Activated CD4-positive, CD25-positive, alpha-beta regulatory T cell (primary cell): Measurements from ENCODE around the gene HS1BP3.

Experiments
- DNase-seq, 4 experiments: peaks; one replicate each; lab custom pipeline; 2025; lab: John Stamatoyannopoulos, UW

HS1BP3 gene

GRCh38 chr2:20645761-20646160 lies 5.1 kb downstream of the HS1BP3 start:
- no peak for DNase-seq

DNA sequence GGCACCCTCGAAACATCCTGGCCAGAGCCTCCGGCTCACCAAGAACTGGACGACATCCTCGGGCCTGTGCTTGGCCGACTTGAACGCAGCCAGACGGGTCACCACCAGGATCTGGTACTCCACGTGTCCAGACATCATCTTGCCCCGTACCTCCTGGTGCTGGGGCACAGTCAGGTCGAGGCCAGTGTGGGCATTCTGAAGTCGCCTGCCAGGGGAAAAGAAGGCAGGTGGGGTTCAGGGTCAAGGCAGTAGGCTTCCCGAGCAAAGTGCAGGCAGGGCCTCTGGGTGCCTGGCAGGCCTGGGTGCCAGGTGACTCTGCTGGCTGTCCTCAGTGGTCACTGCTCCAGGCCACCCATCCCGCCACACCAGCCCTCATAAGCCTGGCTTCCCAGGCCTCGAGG lies 5.6 kb downstream of the HS1BP3 start:
- no peak for DNase-seq

- DNase-seq, result no peak
Observed at GRCh38 chr2:20643826-20644225, 7.1 kb downstream of the HS1BP3 start.

- DNase-seq, result no peak
Observed at GRCh38 chr2:20643060-20643459, 7.8 kb downstream of the HS1BP3 start.

- peak; percentile 50 to 60 (median 56) for DNase-seq
Observed at GRCh38 chr2:20642055-20642971, 8.6 kb downstream of the HS1BP3 start.

- DNase-seq, result no peak
Observed at GRCh38 chr2:20641123-20641985, 9.5 kb downstream of the HS1BP3 start.

- DNase-seq, result no peak
Observed at GRCh38 chr2:20640411-20641122, 10.3 kb downstream of the HS1BP3 start.

DNA sequence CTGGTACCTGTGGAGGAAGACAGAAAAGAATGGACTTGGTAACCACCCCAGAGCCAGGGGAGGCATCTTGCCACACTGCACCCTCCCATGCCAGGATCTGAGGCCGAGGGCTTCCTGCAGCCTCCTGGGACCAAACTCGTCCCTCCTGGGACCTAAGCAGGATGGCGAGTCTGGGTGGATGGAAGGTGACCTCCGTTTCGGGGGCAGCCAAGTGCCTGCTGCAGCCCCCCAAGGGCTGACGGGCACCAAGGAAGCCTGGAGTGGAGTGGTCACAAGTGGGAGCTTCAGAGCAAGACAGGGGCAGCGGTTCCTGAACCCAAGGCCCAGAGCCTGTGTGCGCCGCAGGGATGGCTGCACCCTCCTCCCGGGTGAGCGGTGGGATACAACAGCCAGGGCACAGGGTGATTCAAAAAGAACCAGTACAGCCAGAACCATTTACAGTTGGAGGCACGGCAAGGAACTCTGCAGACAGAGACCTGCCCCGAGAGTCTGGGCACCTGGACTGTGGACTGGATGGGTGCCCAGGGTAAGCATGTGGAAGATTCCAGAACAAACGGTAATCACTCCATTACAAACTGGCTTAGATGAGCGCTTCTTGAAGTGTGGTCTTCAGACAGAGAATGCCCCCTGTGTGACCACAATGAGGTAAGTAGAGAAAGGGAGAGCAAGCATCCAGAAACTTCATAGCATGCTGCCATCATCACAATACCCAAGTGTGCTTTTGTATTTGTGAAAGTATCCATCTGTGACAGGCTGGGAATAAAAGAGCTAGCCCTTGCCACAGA lies 12.1 kb downstream of the HS1BP3 start:
- no peak for DNase-seq

DNA sequence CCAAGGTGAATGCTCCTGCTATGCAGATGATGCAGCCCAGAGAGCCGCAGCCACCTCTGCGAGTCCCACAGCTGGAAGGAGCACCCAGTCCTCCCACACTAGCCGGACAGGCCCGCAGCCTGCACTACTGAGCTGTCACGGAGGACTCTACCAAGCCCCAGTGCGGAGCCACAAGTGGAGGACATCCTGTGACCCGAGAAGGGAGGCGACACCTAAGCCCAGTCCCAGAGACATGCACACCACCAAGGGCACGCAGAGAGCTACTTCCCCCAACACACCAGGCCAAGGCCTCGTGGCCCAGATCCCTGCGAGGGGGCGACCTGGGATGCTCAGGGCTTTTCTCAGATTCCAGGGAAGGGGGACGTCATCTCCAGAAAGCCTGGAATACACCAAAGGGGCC lies 12.9 kb downstream of the HS1BP3 start:
- no peak for DNase-seq

DNA sequence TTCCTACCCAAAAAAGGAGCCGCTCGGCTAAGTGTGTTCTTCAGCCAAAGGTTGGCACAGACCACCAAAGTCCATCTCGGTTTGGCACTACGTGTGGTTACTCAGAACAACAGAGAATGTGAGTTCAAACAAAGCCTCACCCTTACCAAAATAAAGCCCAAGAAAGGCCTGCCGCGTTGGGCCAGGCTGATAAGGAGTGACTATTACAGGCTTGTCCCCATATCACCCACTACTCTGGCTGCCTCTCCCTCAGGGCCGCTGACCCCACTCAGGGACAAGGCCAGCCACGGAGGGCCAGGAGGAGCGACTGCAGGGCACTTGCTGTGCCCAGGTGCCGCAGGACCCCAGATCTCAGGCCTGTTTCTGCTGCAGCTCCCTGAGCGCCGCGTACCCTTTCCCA lies 13.8 kb downstream of the HS1BP3 start:
- no peak for DNase-seq

- DNase-seq, result peak in 2 of 4 experiments; percentile 15
Observed at GRCh38 chr2:20635675-20636584, 15.0 kb downstream of the HS1BP3 start.

DNA sequence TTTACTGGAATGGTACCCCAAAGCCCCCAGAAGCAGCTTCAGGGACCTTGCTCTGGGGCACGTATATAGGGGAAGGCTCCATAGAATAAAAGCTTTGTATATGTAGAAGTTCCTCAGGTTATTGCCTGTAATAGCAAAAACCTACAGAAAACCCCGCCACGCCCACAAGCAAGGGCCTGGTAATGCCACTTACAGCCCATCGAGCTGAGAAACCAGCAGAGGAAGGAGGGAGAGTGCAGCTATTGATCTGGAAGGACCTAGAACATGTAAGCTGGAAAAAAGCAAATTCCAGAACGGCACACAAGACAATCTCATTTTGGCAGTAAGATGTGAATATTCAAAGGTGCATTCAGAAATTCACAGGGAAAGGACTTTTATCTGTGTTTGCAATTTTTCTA lies 15.8 kb downstream of the HS1BP3 start:
- DNase-seq, result no peak

DNA sequence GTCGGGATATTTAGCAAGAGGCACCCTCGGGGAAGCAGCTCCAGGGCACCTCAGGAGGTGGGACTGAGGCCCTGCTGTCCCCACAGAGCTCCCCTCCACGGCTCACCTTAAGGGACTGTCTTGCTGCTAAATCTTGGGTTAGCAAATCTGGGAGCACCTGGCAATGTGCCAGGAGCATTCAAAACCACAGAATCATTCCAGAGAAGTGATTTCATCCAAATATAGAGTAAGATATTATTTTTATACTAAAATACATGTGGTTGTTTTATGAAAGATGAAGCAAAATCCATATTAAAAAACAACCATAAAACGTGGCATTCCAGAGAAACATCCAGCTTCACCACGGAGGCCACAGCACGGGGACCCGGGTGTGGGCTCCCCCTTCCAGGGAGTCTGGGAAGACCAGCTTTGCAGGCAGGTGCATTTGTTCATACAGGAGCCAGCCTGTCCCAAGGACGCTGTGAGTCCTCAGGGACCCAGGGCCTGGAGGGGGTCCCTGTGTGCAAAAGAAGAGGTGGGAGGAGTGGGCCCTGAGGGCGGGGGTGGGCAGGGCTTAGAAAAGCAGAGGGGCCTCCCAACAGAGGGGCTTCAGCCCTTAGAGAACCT lies 16.3 kb downstream of the HS1BP3 start:
- no peak for DNase-seq

DNA sequence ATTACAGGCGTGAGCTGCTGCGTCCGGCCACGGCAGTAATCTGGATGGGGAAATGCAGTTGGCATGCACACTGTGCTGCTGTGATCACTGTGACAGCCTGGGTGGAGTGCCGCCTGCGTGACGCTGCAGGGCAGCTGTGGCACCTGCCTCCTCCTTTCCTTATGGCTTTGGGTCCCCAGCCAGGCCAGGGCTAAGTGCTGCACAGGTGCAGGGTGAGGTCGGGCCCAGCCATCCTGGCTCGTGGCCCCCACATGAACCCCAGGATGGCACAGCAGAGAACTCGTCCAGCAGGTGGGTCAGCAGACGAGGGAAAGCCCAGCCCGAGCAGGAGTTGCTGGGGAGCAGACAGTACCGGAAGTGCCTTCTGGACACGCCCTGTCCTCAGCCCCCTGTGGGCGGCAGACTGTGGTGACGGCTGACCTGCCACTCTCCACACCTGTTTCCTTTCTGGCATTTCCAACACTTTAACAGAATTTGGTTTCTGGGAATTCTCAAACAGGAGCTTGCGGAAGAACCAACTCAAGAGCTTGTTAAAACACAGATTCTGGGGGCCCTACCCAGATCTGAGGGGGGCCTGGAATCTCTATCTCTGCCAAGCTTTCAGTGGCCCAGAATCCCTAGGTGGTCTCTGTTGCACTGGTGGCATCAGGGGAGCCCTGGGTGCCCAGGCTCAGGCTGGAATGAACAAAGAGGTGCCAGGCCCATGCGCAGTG lies 16.9 kb downstream of the HS1BP3 start:
- DNase-seq, result no peak

DNA sequence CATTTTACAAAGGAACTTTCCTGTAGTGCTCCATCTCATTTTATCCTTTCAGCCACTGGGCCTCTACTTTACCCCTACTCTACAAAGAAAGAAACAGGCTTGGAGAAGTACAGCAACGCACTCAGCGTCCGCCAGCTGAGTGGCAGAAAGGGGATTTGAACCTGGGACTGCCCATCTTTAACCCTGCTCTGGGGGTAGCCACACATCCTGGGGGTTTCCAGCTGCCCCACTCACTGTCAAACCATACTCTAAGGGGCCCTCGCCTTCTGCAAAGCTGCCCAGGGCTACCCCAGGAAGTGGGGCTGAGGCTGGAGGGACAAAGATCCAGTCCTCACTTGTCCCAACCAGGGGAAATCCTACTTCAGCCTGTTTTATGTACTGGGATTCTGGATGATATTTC lies 17.9 kb downstream of the HS1BP3 start:
- no peak for DNase-seq

GRCh38 chr2:20632446-20632990 lies 18.4 kb downstream of the HS1BP3 start:
- DNase-seq, result no peak

- DNase-seq, result no peak
Observed at GRCh38 chr2:20631617-20632307, 19.1 kb downstream of the HS1BP3 start.

GRCh38 chr2:20630967-20631366 lies 19.9 kb downstream of the HS1BP3 start:
- DNase-seq, result no peak
